ENCODE data around the gene LONP1.
"Not testable (repeated sequence)": the region's sequence is repeated elsewhere in the genome, so short reads cannot be mapped to it uniquely, and the experiment has no call there.

The LONP1 gene

GRCh38 chr19:5711713-5712161, 8.2 kb downstream of the LONP1 start:
- no peak for DNase-seq

- DNase-seq: no peak
Observed at GRCh38 chr19:5711025-5711424, 8.9 kb downstream of the LONP1 start.

- DNase-seq: no peak
Observed at GRCh38 chr19:5707576-5708575, 12.1 kb downstream of the LONP1 start.

- no peak for DNase-seq
Observed at GRCh38 chr19:5706876-5707573, 12.9 kb downstream of the LONP1 start.

- no peak for DNase-seq
Observed at GRCh38 chr19:5705552-5705951, 14.4 kb downstream of the LONP1 start.

- no peak for DNase-seq
Observed at GRCh38 chr19:5703819-5704818, 15.8 kb downstream of the LONP1 start.

GRCh38 chr19:5702053-5702410, 17.9 kb downstream of the LONP1 start:
- DNase-seq: not testable (repeated sequence)

- DNase-seq: no peak
Observed at GRCh38 chr19:5700455-5701092, 19.4 kb downstream of the LONP1 start.

- no peak for DNase-seq
Observed at GRCh38 chr19:5698635-5699422, 21.1 kb downstream of the LONP1 start.

GRCh38 chr19:5697890-5698634, 21.9 kb downstream of the LONP1 start:
- DNase-seq: no peak

GRCh38 chr19:5697022-5697889, 22.7 kb downstream of the LONP1 start:
- DNase-seq: no peak

- no peak for DNase-seq
Observed at GRCh38 chr19:5696196-5697021, 23.5 kb downstream of the LONP1 start.

GRCh38 chr19:5695649-5696195, 24.2 kb downstream of the LONP1 start:
- no peak for DNase-seq

- no peak for DNase-seq
Observed at GRCh38 chr19:5694956-5695648, 24.8 kb downstream of the LONP1 start.

- DNase-seq: no peak
Observed at GRCh38 chr19:5694167-5694955, 25.6 kb downstream of the LONP1 start.
